GM19397 (cell line): ENCODE measurements around the gene AKT1.
"Not testable (repeated sequence)": the region's sequence is repeated elsewhere in the genome, so short reads cannot be mapped to it uniquely, and the experiment has no call there.

Source experiments
- ATAC-seq: cut with Tn5 transposase; IDR thresholded peaks from one replicate; pipeline ENCODE4 v1.9.1; 2021; ENCODE audit warnings: mild to moderate bottlenecking, moderate library complexity; ENCODE audit not compliant: unreplicated experiment

Gene AKT1

GRCh38 chr14:104819361-104819781 is 23.8 kb upstream of the AKT1 start:
- no peak for ATAC-seq

- no peak for ATAC-seq
These were observed 23.2 kb upstream of the AKT1 start for GRCh38 chr14:104818714-104819161.

GRCh38 chr14:104817930-104818713 is 22.6 kb upstream of the AKT1 start:
- no peak for ATAC-seq

- ATAC-seq, result no peak
These were observed 21.0 kb upstream of the AKT1 start for GRCh38 chr14:104816616-104816884.

- not testable (repeated sequence) for ATAC-seq
These were observed 19.2 kb upstream of the AKT1 start for GRCh38 chr14:104814701-104815100.

- ATAC-seq, result no peak
These were observed 17.7 kb upstream of the AKT1 start for GRCh38 chr14:104813286-104813685.

- ATAC-seq, result no peak
These were observed 14.8 kb upstream of the AKT1 start for GRCh38 chr14:104810316-104810715.

- ATAC-seq, result no peak
These were observed 12.9 kb upstream of the AKT1 start for GRCh38 chr14:104808456-104808855.

GRCh38 chr14:104806625-104807465 is 11.3 kb upstream of the AKT1 start:
- ATAC-seq, result no peak

GRCh38 chr14:104805941-104806624 is 10.5 kb upstream of the AKT1 start:
- ATAC-seq, result no peak

- no peak for ATAC-seq
These were observed 9.8 kb upstream of the AKT1 start for GRCh38 chr14:104805326-104805678.

GRCh38 chr14:104804481-104805325 is 9.2 kb upstream of the AKT1 start:
- ATAC-seq, result no peak

GRCh38 chr14:104803912-104804410 is 8.4 kb upstream of the AKT1 start:
- ATAC-seq, result no peak

GRCh38 chr14:104803280-104803911 is 7.8 kb upstream of the AKT1 start:
- ATAC-seq, result no peak

- ATAC-seq, result no peak
These were observed 7.0 kb upstream of the AKT1 start for GRCh38 chr14:104802394-104803184.

GRCh38 chr14:104801520-104802393 is 6.2 kb upstream of the AKT1 start:
- ATAC-seq, result no peak

- peak; percentile 30 for ATAC-seq
These were observed 5.4 kb upstream of the AKT1 start, which contains the start of gene ZBTB42 for GRCh38 chr14:104800771-104801519. Gene ZBTB42 (plus strand): TSS chr14:104801101. CDS start chr14:104801198, 97 bp downstream.
